ENCODE measurements around the gene OR4A47.
"Not testable (repeated sequence)": the region's sequence is repeated elsewhere in the genome, so short reads cannot be mapped to it uniquely, and the experiment has no call there.

OR4A47 gene, protein sequence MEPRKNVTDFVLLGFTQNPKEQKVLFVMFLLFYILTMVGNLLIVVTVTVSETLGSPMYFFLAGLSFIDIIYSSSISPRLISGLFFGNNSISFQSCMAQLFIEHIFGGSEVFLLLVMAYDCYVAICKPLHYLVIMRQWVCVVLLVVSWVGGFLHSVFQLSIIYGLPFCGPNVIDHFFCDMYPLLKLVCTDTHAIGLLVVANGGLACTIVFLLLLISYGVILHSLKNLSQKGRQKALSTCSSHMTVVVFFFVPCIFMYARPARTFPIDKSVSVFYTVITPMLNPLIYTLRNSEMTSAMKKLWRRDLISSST

DNA sequence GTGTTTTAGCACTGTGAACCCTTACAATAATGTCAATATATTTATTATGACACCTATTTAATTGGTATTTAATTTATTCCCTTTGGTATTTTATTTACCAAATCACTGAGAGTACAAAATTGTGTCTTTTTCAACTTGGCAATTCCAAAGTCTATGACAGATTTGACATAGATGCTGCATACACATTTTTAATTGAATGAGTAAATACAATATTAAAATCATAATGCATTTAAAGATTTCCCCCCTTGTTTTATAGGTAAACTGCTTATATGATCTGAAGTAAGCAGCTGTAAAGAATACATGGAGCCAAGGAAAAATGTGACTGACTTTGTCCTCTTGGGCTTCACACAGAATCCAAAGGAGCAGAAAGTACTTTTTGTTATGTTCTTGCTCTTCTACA, at the start of gene OR4A47:
TSS of gene OR4A47 (plus strand) at position 301 of the 400 bp plus-strand sequence. CDS start at position 301, 0 bp downstream.
- H3K27ac ChIP-seq, result not testable (repeated sequence)

DNA sequence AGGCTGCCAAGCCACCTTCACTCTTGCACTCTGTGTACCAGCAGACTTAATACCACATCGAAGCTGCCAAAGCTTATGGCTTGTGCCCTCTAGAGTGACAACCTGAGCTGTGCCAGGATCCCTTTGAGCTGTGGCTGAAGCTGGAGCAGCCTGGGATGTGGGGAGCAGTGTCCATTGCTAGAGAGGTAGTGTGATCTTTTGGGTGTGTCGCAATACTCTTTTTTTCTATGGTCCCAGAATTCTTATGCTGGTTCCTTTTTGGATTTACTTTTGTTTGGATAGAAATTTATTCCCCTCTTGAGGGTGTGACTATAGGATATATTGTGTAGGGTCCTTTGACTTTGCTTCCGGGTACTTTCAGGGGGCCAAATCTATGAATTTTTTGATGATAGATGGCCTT, 32.7 kb upstream of the OR4A47 start:
- not testable (repeated sequence) for H3K27ac ChIP-seq

DNA sequence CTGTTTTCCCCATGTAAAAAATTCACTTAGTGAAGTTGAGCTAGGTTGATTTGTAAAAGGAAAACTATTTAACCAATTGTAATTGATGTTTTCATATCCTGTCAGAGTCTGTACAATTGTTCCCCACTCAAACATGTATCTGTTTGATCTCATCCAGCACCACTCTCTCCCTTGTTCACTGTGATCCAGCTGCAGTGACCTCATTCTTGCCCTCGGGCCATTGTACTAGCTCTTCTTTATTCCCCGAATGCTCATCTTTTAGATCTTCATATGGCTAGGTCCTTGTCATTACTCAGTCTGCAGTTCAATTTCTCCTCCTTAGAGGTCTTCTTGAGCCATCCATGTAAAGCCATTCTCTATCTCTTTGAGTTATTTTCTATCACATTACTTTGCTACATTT, 14.6 kb upstream of the OR4A47 start:
- H3K27ac ChIP-seq, result not testable (repeated sequence)

- H3K27ac ChIP-seq, result not testable (repeated sequence)
Observed at GRCh38 chr11:48474703-48475102, 13.9 kb upstream of the OR4A47 start.

GRCh38 chr11:48506169-48506568, 17.6 kb downstream of the OR4A47 start:
- not testable (repeated sequence) for H3K27ac ChIP-seq

DNA sequence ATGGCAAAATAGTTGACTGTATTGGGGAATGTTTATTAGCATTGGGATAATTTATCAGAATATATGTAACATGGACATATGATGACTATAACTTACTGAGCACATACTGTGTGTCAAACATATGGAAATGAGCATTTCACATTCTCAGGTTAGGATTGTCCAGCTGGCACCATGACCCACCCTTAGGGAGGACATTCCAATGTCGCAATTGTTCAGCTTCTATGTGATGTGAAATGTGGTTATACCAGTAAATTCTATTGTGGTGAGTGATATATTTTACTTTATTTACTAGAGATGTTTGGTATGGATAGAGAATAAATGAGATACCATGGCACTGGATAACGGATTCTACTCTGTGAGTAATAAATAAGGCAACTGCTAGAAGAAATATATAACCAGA, 50.4 kb downstream of the OR4A47 start:
- no peak overlapping the region for H3K27ac ChIP-seq
- no peak for TF ChIP-seq ZFX (IDR thresholded peaks at IDR 0.05)
- TF ChIP-seq, protein P1, sequence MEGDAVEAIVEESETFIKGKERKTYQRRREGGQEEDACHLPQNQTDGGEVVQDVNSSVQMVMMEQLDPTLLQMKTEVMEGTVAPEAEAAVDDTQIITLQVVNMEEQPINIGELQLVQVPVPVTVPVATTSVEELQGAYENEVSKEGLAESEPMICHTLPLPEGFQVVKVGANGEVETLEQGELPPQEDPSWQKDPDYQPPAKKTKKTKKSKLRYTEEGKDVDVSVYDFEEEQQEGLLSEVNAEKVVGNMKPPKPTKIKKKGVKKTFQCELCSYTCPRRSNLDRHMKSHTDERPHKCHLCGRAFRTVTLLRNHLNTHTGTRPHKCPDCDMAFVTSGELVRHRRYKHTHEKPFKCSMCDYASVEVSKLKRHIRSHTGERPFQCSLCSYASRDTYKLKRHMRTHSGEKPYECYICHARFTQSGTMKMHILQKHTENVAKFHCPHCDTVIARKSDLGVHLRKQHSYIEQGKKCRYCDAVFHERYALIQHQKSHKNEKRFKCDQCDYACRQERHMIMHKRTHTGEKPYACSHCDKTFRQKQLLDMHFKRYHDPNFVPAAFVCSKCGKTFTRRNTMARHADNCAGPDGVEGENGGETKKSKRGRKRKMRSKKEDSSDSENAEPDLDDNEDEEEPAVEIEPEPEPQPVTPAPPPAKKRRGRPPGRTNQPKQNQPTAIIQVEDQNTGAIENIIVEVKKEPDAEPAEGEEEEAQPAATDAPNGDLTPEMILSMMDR (conservative IDR thresholded peaks at IDR 0.05), result no peak
